Measurements from ENCODE around the gene PAXX.
A peak's percentile ranks its signal among the peaks of the same experiment; 100 is the strongest.

The PAXX gene

GRCh38 chr9:137023583-137023991 lies 31.4 kb downstream of the PAXX start:
- DNase-seq (ENCODE audit: low read depth): no peak
- H3K4me3 ChIP-seq (ENCODE audit: low read depth, low read length): no peak overlapping the region
- TF ChIP-seq CTCF (IDR thresholded peaks at IDR 0.05; ENCODE audit: low read depth, low read length) (no peak), MYC (IDR thresholded peaks at IDR 0.05; ENCODE audit: low read depth, low read length) (no peak), MAX (IDR thresholded peaks at IDR 0.05; ENCODE audit: low read depth, low read length) (no peak), POLR2A (IDR thresholded peaks at IDR 0.05; ENCODE audit: extremely low read depth, insufficient read length) (no peak)

- no peak overlapping the region for H3K4me3 ChIP-seq (ENCODE audit: low read depth, low read length)
- no peak for DNase-seq (ENCODE audit: low read depth)
- no peak for TF ChIP-seq POLR2A (IDR thresholded peaks at IDR 0.05; ENCODE audit: extremely low read depth, insufficient read length)
- no peak for TF ChIP-seq MAX (IDR thresholded peaks at IDR 0.05; ENCODE audit: low read depth, low read length)
- TF ChIP-seq CTCF (IDR thresholded peaks at IDR 0.05; ENCODE audit: low read depth, low read length): no peak
- TF ChIP-seq MYC (IDR thresholded peaks at IDR 0.05; ENCODE audit: low read depth, low read length): no peak
These were observed 33.3 kb downstream of the PAXX start for GRCh38 chr9:137025517-137025966.

GRCh38 chr9:137026384-137026783 lies 34.2 kb downstream of the PAXX start:
- peak overlapping the region; percentile 85 for H3K4me3 ChIP-seq (ENCODE audit: low read depth, low read length)
- DNase-seq (ENCODE audit: low read depth): no peak
- TF ChIP-seq POLR2A (IDR thresholded peaks at IDR 0.05; ENCODE audit: extremely low read depth, insufficient read length): no peak
- TF ChIP-seq CTCF (IDR thresholded peaks at IDR 0.05; ENCODE audit: low read depth, low read length): no peak
- no peak for TF ChIP-seq MAX (IDR thresholded peaks at IDR 0.05; ENCODE audit: low read depth, low read length)
- no peak for TF ChIP-seq MYC (IDR thresholded peaks at IDR 0.05; ENCODE audit: low read depth, low read length)

- peak overlapping the region; percentile 85 for H3K4me3 ChIP-seq (ENCODE audit: low read depth, low read length)
- peak; percentile 37 for DNase-seq (ENCODE audit: low read depth)
- TF ChIP-seq MYC (IDR thresholded peaks at IDR 0.05; ENCODE audit: low read depth, low read length) (no peak), CTCF (IDR thresholded peaks at IDR 0.05; ENCODE audit: low read depth, low read length) (no peak), POLR2A (IDR thresholded peaks at IDR 0.05; ENCODE audit: extremely low read depth, insufficient read length) (no peak), MAX (IDR thresholded peaks at IDR 0.05; ENCODE audit: low read depth, low read length) (no peak)
These were observed 34.6 kb downstream of the PAXX start for GRCh38 chr9:137026828-137027227.

- TF ChIP-seq POLR2A (IDR thresholded peaks at IDR 0.05; ENCODE audit: extremely low read depth, insufficient read length): no peak
- TF ChIP-seq MAX (IDR thresholded peaks at IDR 0.05; ENCODE audit: low read depth, low read length): no peak
- TF ChIP-seq CTCF (IDR thresholded peaks at IDR 0.05; ENCODE audit: low read depth, low read length): no peak
- TF ChIP-seq MYC (IDR thresholded peaks at IDR 0.05; ENCODE audit: low read depth, low read length): no peak
- peak; percentile 50 for DNase-seq (ENCODE audit: low read depth)
- H3K4me3 ChIP-seq (ENCODE audit: low read depth, low read length): peak within 1 kb of the TSS; percentile 85
These were observed 35.4 kb downstream of the PAXX start, which contains the start of gene ABCA2 for GRCh38 chr9:137027369-137028262. Gene ABCA2 (minus strand): TSS chr9:137028237. CDS start chr9:137028140, 97 bp downstream.
